ENCODE results near the gene ALK. TPM values are rescaled to one million over a fixed set of nuclear protein-coding genes. Genes with fewer than 3 reads are reported as not detected.
A peak's percentile ranks its signal among the peaks of the same experiment; 100 is the strongest.

Gene ALK
- total RNA-seq, 1 experiment from 2014 or later: 0.07 TPM

DNA sequence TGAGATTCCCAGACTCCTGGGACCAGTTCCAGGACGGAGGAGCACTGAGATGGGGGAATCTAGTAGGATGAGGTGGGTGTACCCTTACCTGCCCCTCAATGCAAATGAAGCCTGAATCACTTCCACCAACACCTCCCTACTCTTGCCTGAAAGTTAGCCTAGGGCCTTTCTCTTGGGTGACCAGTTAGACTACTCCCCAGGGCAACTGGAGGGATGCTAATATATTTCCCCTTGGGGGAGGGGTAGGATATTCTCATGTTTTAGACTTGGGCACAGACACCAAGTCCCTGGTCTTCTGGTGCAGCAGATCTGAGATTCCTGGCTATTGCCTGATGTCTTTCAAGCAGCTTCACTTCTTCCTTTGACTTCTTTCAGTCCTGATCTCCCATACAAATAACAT lies 334.5 kb downstream of the ALK start:
- Mint-ChIP-seq H3K4me1 (ENCODE audit: insufficient read depth, unreplicated experiment) (no peaks in the 10 kb centered on the region), H3K4me3 (ENCODE audit: unreplicated experiment) (no peak overlapping the region), H3K27ac (ENCODE audit: low read depth, unreplicated experiment) (no peak overlapping the region), H3K27me3 (ENCODE audit: insufficient read depth, unreplicated experiment) (no peaks in the 10 kb centered on the region), H3K9me3 (ENCODE audit: unreplicated experiment) (no peaks in the 10 kb centered on the region), H3K36me3 (ENCODE audit: insufficient read depth, unreplicated experiment) (no peaks in the 10 kb centered on the region)
- DNase-seq (ENCODE audit: unreplicated experiment): no peak
- ChIA-PET POLR2A (interaction anchor here (0.6 kb wide), 2 partner anchors 17 to 71 kb away, joined by 3 to 4 read pairs; no protein-coding TSS in a partner anchor), CTCF (interaction anchor here (0.7 to 1.1 kb wide), 2 partner anchors 270 to 278 kb away, joined by 3 read pairs; no protein-coding TSS in a partner anchor)
- intact Hi-C loops (cut with micrococcal nuclease): no loop called here
- TF ChIP-seq, protein P1, sequence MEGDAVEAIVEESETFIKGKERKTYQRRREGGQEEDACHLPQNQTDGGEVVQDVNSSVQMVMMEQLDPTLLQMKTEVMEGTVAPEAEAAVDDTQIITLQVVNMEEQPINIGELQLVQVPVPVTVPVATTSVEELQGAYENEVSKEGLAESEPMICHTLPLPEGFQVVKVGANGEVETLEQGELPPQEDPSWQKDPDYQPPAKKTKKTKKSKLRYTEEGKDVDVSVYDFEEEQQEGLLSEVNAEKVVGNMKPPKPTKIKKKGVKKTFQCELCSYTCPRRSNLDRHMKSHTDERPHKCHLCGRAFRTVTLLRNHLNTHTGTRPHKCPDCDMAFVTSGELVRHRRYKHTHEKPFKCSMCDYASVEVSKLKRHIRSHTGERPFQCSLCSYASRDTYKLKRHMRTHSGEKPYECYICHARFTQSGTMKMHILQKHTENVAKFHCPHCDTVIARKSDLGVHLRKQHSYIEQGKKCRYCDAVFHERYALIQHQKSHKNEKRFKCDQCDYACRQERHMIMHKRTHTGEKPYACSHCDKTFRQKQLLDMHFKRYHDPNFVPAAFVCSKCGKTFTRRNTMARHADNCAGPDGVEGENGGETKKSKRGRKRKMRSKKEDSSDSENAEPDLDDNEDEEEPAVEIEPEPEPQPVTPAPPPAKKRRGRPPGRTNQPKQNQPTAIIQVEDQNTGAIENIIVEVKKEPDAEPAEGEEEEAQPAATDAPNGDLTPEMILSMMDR (IDR thresholded peaks at IDR 0.05; ENCODE audit: unreplicated experiment): no peak
- no TSS peak for BruUV-seq (replicated peaks)

DNA sequence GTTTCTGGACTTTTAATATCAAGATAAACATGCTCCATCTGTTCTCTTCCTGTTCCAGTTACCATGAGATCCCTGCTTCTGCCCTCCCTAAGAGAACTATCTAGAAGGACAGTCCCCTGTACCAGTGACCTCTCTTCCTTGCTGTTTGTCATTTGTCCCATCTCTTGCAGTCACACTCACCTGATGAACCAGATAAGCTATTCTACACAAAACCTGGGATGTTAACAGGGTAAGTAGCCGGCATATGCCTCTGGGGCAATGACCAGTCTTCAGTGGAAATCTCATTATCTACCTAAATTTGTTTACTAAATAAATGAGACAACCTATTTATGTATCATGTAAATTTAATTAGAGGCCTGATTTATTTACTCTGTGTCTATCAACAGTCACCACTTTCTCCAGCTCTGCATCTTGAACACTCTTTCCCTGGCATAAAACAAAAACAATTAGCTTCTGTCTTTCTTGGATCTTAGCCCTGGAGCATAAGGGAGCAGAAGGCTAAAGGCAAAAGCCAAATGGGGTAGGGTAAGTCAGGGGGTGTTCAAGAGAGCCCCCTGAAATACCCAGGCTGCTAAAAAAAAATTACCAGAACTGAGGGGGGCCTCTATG lies 337.7 kb downstream of the ALK start:
- intact Hi-C loops (cut with micrococcal nuclease): no loop called here
- H3K9me3 Mint-ChIP-seq (ENCODE audit: unreplicated experiment): no peaks in the 10 kb centered on the region
- POLR2A ChIA-PET: no interaction called here
- no peak for DNase-seq (ENCODE audit: unreplicated experiment)
- peaks cover 11% of the 10 kb centered on the region for H3K27me3 Mint-ChIP-seq (ENCODE audit: insufficient read depth, unreplicated experiment)
- no peak overlapping the region for H3K27ac Mint-ChIP-seq (ENCODE audit: low read depth, unreplicated experiment)
- no peaks in the 10 kb centered on the region for H3K4me1 Mint-ChIP-seq (ENCODE audit: insufficient read depth, unreplicated experiment)
- CTCF ChIA-PET: interaction anchor here (0.6 to 1.0 kb wide), 2 partner anchors 55 to 345 kb away, joined by 4 to 5 read pairs; no protein-coding TSS in a partner anchor
- BruUV-seq (replicated peaks): no TSS peak
- TF ChIP-seq, protein P1 (IDR thresholded peaks at IDR 0.05; ENCODE audit: unreplicated experiment): no peak
- H3K36me3 Mint-ChIP-seq (ENCODE audit: insufficient read depth, unreplicated experiment): no peaks in the 10 kb centered on the region
- H3K4me3 Mint-ChIP-seq (ENCODE audit: unreplicated experiment): no peak overlapping the region

DNA sequence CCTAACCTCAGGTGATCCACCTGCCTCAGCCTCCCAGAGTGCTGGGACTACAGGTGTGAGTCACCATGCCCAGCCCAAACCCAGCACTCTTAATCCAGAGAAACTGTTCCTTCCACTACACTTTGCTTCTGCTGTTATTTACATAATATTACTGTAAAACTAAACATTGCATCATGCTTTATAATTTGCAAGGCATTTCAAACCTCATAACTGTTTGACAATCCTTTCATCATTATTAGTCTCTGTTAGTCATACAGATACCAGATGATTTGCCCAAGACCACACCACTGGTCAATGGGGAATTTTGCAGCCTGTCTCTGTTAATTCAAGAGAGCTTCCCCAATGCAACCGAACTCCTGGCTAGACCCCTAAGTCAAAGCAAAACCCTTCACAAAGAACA lies 338.3 kb downstream of the ALK start:
- H3K9me3 Mint-ChIP-seq (ENCODE audit: unreplicated experiment): no peaks in the 10 kb centered on the region
- no TSS peak for BruUV-seq (replicated peaks)
- H3K4me1 Mint-ChIP-seq (ENCODE audit: insufficient read depth, unreplicated experiment): no peaks in the 10 kb centered on the region
- H3K27me3 Mint-ChIP-seq (ENCODE audit: insufficient read depth, unreplicated experiment): peaks cover 11% of the 10 kb centered on the region
- no peak overlapping the region for H3K27ac Mint-ChIP-seq (ENCODE audit: low read depth, unreplicated experiment)
- H3K4me3 Mint-ChIP-seq (ENCODE audit: unreplicated experiment): no peak overlapping the region
- ChIA-PET CTCF (interaction anchor here (1.0 kb wide), 1 partner anchor 56 kb away, joined by 4 read pairs; no protein-coding TSS in a partner anchor), POLR2A (no interaction called here)
- peak; percentile 40 for DNase-seq (ENCODE audit: unreplicated experiment)
- TF ChIP-seq, protein P1 (IDR thresholded peaks at IDR 0.05; ENCODE audit: unreplicated experiment): no peak
- intact Hi-C loops (cut with micrococcal nuclease): no loop called here
- H3K36me3 Mint-ChIP-seq (ENCODE audit: insufficient read depth, unreplicated experiment): no peaks in the 10 kb centered on the region

DNA sequence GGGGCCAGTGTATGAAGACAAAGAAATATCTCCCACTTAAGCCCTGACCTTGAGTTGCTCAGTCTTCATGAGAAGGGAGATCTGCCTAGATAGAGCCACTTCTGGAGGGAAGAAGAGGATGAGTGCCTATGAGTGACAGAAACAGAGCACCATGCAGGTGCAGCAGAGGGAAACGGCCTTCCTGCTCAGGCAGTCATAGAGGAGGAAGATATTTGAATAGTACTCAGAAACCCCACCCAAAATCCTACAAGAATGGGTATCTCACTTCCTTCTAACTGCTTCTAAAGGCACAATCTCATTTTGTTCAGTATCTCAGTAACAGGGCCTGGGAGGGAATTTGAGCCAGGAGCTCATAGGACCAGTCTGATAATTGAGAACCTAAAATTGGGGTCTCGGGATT lies 339.3 kb downstream of the ALK start:
- no peak for DNase-seq (ENCODE audit: unreplicated experiment)
- no peak overlapping the region for H3K27ac Mint-ChIP-seq (ENCODE audit: low read depth, unreplicated experiment)
- no peak overlapping the region for H3K4me3 Mint-ChIP-seq (ENCODE audit: unreplicated experiment)
- peaks cover 11% of the 10 kb centered on the region for H3K27me3 Mint-ChIP-seq (ENCODE audit: insufficient read depth, unreplicated experiment)
- no peaks in the 10 kb centered on the region for H3K4me1 Mint-ChIP-seq (ENCODE audit: insufficient read depth, unreplicated experiment)
- TF ChIP-seq, protein P1 (IDR thresholded peaks at IDR 0.05; ENCODE audit: unreplicated experiment): no peak
- CTCF ChIA-PET: interaction anchor here (0.6 kb wide), 1 partner anchor 259 kb away, joined by 3 read pairs; no protein-coding TSS in a partner anchor
- no TSS peak for BruUV-seq (replicated peaks)
- intact Hi-C loops (cut with micrococcal nuclease): no loop called here
- no peaks in the 10 kb centered on the region for H3K36me3 Mint-ChIP-seq (ENCODE audit: insufficient read depth, unreplicated experiment)
- no peaks in the 10 kb centered on the region for H3K9me3 Mint-ChIP-seq (ENCODE audit: unreplicated experiment)
- POLR2A ChIA-PET: no interaction called here

Measured in MCF 10A (cell line).